KG1 (cell line): ENCODE data around the gene GPR179.
A peak's percentile ranks its signal among the peaks of the same experiment; 100 is the strongest.
"Not testable (repeated sequence)": the region's sequence is repeated elsewhere in the genome, so short reads cannot be mapped to it uniquely, and the experiment has no call there.

ENCODE experiments used
- DNase-seq: peaks from one replicate; lab custom pipeline; 2025; lab: John Stamatoyannopoulos, UW

Gene GPR179

GRCh38 chr17:38322156-38322779, 21.5 kb downstream of the GPR179 start:
- no peak for DNase-seq

- no peak for DNase-seq
These were observed 23.3 kb downstream of the GPR179 start for GRCh38 chr17:38320482-38320881.

- no peak for DNase-seq
These were observed 26.7 kb downstream of the GPR179 start for GRCh38 chr17:38317081-38317480.

GRCh38 chr17:38315497-38315896, 28.3 kb downstream of the GPR179 start:
- DNase-seq, result no peak

- DNase-seq, result peak; percentile 86
These were observed 46.8 kb downstream of the GPR179 start, which contains the start of gene MRPL45 for GRCh38 chr17:38296834-38297517. Gene MRPL45 (plus strand): TSS chr17:38297168. CDS start chr17:38297184, 16 bp downstream.

GRCh38 chr17:38295602-38296365, 48.0 kb downstream of the GPR179 start:
- not testable (repeated sequence) for DNase-seq

GRCh38 chr17:38289760-38290159, 54.0 kb downstream of the GPR179 start:
- not testable (repeated sequence) for DNase-seq

- not testable (repeated sequence) for DNase-seq
These were observed 55.4 kb downstream of the GPR179 start for GRCh38 chr17:38288217-38288827.

GRCh38 chr17:38286501-38287091, 57.2 kb downstream of the GPR179 start:
- DNase-seq, result peak; percentile 61

GRCh38 chr17:38285994-38286393, 57.8 kb downstream of the GPR179 start:
- not testable (repeated sequence) for DNase-seq
